Endothelial cell of hepatic sinusoid (primary cell): ENCODE results near the gene NSUN3.

ENCODE experiments used
- in situ Hi-C: cut with HindIII; loops from 2 replicates; pipeline ENCODE4 v1.10.0; 2017; ENCODE audit warnings: low sequenced_read_pairs

Gene NSUN3

DNA sequence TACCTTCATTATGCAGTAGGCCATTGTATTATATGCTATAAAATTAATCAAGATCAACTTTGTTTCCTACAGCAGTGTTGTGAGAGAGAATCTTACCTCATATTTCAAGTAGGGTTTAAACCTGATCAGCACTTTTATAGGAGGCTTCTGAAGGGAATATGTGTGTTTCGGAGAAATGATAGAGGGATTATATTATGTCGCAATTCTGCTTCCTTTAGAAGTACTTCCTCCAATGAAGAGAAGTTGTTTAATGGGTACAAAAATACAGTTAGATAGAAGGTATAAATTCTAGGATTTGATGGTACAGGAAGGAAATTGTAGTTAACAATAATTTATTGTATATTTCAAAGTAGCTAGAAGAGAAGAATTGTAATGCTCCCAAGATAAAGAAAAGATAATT lies 54.9 kb downstream of the NSUN3 start:
- in situ Hi-C loops, result no loop called here

DNA sequence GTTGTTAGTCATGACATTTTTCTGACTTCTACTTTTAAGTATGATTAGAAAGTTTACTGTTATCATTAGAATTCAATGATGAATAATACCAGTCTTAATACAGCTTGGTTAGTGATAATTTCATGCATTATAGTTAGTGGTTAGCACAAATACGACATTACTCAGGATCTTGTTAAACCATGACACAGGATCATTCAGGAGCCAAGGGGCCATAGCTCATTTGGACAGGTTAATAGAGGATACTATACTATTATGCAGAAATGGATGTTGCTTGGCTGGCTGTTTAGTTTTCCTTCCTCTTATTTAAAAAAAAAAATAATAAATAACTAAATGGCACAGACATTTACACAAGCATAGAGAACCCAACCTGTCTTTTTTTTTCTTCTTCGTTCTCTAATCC lies 55.5 kb downstream of the NSUN3 start:
- in situ Hi-C loops, result no loop called here

DNA sequence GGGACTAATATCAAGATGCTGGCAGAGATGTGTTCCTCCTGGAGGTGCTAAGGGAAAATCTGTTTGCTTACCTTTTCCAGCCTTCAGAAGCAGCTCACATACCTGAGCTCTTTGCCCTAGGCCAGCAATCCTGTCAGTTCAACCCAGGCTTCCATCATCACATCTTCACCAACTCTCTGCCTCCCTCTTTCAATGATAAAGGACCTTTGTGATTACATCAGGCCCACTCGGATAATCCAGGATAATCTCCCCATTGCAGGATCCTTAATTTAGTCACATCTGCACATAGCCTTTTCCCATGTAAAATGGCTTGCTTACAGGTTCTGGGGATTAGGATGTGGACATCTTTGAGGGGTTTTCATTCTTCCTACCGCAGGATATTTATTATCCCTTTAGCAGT lies 58.3 kb downstream of the NSUN3 start:
- in situ Hi-C loops, result no loop called here

DNA sequence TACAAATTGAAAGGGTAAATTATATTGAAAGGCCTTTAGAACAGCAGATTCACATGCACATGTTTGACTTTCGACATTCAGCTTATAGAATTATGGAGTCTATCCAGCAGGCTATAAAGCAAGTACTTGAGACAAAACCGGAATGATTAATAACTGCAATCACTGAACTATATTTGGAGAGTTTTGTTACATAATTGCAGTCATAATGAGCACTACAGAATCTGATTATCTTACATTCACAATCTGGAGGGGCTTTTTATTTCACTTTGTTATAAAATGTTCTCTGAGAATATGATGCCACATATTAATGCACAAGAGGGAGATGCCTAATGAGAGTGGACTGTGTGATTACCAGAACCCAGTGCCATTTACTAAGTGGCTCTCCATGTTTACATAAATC lies 64.3 kb downstream of the NSUN3 start:
- in situ Hi-C loops, result no loop called here

DNA sequence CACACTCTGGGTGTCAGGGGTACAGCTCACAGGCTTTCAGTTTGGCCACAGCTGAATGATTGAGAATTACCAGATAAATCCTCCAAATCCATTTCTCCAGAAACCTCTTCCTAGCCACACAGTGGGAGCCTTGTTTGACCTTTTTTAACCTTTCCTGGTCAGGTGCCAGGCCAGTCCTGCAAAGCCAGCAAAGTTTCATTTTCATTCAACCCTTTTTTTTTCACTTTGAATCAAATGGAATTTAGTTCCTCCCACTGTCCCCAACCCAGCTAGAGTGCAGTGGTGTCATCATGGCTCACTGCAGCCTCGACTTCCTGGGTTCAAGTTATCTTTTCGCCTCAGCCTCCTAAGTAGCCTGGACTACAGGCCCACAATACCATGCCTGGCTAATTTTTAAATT lies 67.8 kb downstream of the NSUN3 start:
- in situ Hi-C loops, result no loop called here

DNA sequence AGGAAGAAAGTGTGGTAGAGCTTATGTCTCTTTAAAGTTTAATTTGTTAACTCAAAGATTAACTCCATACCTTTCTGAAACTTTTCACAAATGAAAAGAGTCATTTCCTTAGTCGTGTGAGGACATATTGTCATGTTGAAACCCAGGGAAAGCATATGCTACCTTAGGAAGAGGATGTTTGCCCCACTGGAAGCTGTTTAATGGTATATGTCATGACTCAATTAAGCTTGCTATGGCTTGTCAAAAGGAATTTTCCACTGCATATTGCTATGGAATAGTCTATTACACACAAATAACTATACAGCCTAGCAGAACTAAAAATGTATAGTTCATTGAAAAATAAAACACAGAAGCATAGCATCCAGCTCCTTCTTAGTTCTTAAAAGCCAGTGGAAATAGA lies 69.9 kb downstream of the NSUN3 start:
- in situ Hi-C loops, result no loop called here

DNA sequence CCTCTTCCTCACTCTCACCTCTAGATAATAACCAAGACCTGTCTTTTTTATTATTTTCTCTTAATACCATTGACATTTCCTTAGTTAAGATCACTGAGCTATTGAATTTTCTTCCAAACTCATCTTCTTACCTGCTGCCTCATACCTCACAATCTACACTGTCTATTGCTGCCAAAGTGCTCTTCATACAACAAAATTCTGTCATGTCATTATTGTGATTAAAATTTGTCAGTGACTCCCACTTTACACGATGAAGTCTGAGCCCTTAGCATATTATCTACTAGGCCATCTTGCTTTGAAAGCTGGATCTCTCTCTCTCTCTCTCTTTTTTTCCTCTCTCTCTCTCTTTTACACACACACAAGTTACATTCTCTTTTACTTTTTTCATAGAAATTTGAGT lies 73.3 kb downstream of the NSUN3 start:
- in situ Hi-C loops, result no loop called here

DNA sequence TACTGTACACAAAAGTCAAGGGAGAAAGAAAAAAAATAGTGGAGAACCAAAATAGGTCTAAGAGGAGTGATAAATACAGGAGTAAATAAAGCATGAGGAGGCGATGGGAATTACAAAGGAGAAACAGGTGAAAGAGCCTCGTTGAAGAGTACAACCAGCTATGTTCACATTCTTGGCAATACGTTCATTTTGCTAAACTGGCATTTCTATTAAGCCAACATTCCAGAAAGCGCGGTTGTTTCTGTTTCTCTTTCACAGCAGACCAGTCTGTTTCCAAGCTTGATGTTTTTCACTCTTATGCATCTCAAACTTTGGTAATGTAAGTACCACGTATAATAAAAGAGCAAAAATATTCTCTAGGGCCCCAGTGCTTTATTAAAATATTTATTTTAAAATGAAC lies 74.5 kb downstream of the NSUN3 start:
- in situ Hi-C loops, result no loop called here

DNA sequence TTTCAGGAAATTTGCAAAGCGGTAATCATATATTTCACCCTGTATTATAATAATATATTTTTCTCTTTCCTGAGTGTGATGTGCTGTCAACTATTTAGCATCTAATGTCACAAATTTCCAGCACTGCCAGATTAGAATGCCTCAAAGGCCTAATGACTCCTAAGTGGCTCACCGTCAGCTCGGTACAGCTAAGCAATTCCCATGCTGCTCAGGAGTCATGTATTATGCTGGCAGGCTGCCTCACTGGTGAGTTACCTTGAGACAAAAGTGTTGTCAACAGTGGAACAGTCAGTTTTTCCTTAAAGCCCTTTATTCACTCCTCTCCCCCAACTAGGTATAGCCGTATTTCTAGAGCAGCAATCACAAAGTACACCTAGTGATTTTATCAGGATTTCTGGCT lies 83.6 kb downstream of the NSUN3 start:
- in situ Hi-C loops, result no loop called here

DNA sequence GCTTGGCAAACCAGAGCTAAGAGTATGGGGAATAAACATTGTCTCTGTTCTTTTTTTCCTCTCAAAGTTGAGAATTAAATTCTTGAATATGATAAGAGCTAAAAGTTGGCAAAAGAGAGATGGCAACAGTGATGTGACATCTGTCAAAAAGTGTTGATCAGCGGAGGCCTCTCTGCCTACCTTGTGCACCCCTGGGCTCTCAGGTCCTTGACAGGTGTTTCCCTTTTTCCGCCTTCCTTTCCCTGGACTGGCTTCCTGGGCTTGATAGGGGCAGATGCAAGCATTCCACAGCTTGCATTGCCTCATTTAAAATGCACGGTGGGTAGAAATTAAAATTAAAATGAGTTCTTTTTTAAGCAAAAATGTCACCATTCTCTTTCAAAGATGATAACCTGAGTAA lies 84.2 kb downstream of the NSUN3 start:
- in situ Hi-C loops, result no loop called here

DNA sequence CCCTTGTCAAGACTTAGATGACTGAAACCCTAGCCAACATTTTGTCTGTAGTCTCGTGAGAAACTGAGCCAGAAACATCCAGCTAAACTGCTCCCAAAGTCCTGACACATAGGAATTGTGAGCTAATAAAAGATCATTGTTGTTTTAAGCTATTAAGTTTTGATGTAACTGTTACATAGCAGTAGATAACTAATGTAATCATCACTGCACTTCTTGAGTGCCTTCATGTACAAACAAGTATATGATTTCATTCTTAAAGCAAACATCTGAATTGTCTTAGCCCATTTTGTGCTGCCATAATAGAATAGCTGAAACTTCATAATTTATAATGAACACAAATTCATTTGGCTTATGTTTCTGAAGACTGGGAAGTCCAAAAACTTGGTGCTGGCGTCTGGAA lies 87.3 kb downstream of the NSUN3 start:
- in situ Hi-C loops, result no loop called here

DNA sequence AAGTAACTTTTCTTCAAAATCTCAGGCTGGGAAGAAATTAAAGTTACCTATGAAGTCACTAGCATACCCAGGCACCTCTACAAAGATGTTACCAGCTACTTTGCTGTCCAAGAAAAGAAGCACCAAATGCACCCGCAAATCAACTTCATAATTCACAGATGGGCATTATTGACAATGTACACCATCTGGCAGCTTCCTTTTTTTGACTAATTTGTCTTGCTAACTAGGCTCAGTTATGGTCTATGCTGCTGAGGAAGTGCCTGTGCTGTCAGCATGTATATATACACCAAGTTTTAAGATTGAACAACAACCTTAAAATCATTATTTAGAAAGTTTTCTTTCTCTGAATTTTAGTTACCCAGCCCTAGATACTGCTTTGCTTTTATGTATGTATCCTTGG lies 93.8 kb downstream of the NSUN3 start:
- in situ Hi-C loops, result no loop called here

DNA sequence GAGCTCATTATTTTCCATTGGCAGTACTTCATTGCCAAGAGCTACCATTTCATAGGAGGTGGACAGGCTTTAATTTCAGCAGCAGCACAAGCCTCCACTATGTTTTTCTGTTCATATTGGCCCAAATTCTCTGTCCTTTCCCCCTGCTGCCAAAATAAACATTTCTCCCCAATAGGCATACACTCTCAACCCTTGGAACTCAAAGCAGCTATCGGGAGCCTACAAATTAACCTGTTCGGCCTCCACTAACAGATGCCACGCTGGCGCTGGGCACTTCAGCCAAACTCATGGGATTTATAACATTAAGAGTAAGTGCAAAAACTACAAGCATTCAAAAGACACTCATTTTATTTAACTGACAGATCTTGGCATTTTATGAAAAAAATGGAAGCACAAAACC lies 95.7 kb downstream of the NSUN3 start:
- in situ Hi-C loops, result no loop called here

DNA sequence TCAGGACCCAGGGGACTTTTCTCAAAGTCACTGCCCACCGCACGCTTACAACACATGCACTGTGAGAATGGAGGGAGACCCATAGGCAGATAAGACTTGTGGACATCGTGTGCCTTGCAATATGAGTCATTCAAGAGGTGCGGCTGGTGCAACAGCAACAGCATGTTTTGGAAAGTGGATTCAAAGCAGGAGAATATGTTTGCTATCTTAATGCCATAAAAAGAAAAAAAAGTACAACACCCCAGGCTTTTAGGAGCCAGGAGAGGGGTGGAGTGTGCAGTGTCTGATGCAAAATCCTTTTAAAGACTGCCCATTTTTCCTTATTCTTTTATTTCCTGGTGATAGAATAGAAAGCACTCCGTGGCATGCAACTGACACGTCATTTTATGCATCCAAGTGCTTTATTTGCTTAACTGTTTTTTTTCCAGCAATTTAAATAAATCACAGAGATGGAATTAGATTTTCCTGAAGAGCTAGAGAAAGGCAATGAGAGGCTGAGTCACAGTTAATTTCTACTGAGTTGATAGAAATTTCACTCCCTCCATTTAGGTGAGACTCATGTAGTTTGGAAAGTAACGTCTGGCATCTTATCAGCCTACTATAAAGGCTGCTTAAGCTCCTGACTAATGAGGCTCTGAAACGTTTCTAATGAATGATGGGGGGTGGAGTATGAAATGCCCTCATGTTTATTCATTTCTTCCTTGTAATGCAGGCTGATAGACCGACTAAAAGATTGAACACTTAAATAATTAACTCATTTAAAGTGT lies 96.4 kb downstream of the NSUN3 start:
- in situ Hi-C loops, result no loop called here

DNA sequence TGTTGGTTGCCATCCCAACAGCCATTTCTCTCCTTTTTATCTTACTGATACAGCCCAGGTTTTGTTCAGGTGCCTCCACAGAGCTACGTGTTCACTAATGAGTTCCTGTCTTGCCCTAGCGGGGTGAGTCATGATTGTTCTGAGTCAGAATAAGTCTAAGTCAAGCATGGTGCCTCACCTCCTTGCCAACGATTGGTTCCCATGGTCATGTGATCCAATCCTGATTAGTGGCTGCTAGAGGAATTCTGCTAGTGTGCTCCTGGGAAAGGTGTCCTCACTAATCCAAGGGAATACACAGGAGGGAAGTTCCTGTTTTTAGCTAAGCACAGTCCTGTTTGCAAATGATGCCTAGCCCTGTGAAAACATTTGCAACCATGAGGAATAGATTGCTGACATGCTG lies 99.8 kb downstream of the NSUN3 start:
- in situ Hi-C loops, result no loop called here

DNA sequence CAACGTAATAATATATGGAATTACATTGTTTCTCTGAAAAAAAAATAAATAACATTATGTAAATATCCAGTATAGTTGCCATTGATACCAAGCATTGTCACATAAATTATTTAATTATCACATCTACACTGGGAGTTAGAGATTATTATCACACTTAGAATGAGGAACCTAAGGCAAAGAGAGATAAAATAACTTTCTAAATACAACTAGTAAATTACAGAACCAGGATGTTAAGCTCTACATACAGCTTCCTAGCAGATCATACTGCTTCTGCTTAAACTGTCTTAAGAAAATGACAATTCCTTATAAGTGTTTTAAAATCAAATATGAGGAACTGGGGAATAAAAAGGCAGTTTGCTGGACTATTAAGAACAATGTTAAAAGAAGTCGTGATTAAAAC lies 104.5 kb downstream of the NSUN3 start:
- in situ Hi-C loops, result no loop called here

DNA sequence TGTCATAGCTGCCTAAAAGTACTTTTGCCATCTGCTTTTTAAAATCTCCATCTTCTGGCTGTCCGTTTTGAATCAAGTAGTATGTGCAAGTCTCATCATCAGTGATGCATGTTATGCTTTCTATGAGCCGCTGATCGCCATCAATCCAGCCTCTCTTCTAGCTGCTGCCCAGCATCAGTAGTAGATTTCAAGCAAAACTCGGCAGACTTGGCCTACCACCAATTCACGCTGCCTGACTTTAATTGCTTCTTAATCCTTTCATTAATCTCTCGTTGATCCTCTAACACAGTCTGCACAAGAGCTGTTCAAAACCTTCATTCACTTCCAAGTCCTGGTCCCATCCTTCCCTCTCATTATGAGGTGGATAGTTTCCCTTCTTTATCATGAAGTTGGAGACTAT lies 104.9 kb downstream of the NSUN3 start:
- in situ Hi-C loops, result no loop called here

DNA sequence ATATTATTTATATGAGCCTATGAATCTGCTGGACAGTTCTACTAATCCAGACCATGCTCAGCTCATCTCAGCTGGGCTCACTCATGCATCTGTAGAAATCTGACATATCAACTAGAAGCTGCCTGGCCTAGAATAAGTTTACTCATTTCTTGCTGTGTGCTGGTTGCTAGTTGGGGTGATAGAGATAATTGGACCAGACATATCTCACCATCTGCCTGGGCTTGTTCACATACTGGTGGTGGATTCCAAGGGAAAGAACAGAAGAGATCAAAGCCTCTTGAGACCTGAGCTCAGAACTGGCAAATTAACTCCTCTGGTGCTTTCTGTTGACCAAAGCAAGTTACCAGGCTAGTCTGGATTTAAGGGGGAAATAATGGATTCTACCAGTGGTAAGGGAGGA lies 109.1 kb downstream of the NSUN3 start:
- in situ Hi-C loops, result no loop called here

DNA sequence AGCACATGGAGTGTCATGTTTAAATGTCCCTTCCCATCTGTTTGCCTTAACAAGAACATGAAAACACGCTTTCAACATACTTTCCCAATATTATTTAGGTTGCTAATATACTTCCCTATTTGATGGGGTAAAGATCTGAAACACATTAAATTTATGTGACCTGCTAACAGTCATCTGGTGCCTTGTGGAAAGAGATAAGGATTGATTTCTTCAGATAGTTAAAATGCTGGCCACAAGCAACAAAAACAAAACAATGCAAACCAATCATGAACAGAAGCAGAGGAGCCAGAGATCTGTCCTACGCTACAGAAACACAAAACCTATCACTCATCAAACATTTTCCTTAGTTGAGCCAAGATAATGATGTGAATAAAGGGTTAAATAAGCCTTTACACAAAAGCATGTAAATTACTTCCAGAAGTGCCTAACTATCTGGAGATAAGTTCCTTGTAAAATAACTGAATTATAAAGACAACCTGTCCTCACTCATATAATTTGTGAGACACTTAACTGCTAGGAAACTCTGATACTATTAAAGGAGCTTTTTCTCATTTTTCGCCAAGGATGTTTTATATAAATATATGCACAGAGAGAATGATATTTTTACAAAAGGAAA lies 109.9 kb downstream of the NSUN3 start:
- in situ Hi-C loops, result no loop called here

DNA sequence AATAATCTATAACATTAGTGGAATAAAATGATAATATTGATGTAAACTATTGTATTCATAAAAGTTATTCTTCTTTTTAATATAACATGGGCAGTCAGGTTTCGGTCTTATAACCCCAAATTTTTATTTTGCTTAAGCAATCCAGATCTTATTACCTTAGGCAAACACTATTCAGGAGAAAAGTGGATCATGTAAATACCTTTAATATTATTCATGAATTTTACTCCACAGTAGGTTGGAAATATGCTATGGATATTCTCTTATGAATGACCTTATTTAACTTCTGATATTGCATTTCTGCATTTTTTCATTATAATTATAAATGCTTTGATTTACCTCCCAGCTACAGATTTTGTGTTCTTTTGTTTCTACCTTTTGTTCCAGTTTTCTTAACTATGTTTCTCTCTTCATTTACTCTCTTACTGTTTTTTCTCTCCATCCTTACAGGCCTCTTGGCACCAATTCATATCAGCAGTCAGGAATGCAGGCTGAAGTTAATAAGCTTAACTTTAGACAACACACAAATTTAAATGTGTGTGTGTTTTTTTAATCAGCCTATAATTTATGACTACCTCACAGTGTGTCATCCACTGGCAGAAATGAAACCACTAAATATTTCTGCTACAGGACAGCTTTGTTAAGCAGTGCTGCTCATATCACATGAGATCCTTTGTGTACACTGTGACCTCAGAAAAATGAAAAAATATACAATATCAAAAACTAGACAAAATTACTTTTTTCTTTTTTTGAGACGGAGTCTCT lies 111.0 kb downstream of the NSUN3 start:
- in situ Hi-C loops, result no loop called here

DNA sequence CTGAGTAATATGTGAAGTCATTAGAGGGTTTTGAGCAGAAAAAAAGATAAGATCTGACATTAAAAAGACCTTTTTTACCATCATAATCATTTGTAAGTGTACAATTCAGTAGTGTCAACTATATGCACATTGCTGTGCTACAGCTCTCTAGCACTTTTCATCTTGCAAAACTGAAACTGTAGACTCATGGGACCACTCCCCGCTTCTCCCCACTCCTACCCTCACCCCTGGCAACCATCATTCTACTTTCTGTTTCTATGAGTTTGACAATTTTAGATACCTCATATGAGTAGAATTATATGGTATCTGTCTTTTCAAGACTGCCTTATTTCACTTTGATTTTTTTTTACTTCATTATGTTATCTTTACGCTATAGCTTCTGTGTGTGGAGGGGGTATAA lies 112.8 kb downstream of the NSUN3 start:
- in situ Hi-C loops, result no loop called here
